Forelimb muscle (tissue), 1 donor: Measurements from ENCODE around the gene HES3. TPM values are rescaled to one million over a fixed set of nuclear protein-coding genes. Genes with fewer than 3 reads are reported as not detected.
A peak's percentile ranks its signal among the peaks of the same experiment; 100 is the strongest.

Source experiments
- DNase-seq: peaks from one replicate; pipeline ENCODE4 v3.0.0-alpha.2; 2013; ENCODE audit warnings: low read depth
- polyA plus RNA-seq: library from polyadenylated mRNA; unstranded; fragments of 120-200 nt; gene quantifications from one replicate; pipeline ENCODE4 v1.2.1, GENCODE V29; 2013; ENCODE audit not compliant: insufficient read length

HES3 gene, protein sequence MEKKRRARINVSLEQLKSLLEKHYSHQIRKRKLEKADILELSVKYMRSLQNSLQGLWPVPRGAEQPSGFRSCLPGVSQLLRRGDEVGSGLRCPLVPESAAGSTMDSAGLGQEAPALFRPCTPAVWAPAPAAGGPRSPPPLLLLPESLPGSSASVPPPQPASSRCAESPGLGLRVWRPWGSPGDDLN
- polyA plus RNA-seq = not detected

DNA sequence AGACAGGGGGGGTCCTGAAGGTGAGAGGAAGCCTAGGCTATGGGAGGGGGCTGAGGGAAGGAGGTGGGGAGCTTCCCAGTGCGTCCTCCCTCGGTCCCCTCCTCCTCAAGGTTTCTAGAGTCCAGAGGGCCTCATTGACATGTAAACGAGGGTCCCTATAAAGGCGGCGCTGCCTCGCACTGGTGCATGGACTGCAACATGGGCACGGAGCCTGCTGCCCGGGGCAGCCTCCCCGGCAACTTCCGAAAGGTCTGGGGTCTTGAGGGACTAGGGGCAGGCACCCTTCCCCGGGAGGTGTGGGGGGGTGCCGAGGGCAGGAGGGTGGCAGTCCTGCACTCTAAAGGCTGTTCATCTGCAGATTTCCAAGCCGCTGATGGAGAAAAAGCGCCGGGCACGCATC is at the start of gene HES3:
TSS of gene HES3 (plus strand) at position 187 of the 400 bp plus-strand sequence. CDS start at position 374, 187 bp downstream.
- no peak for DNase-seq

- no peak for DNase-seq
Measured at GRCh38 chr1:6197746-6198427, 46.1 kb upstream of the HES3 start.

GRCh38 chr1:6198646-6199297 is 45.2 kb upstream of the HES3 start:
- DNase-seq = no peak

GRCh38 chr1:6199298-6200187 is 44.4 kb upstream of the HES3 start, which contains the start of gene RPL22:
Gene RPL22, minus strand, starts transcription at chr1:6199595. Its CDS starts 22 bp downstream, at chr1:6199573.
- peak; percentile 98 for DNase-seq

DNA sequence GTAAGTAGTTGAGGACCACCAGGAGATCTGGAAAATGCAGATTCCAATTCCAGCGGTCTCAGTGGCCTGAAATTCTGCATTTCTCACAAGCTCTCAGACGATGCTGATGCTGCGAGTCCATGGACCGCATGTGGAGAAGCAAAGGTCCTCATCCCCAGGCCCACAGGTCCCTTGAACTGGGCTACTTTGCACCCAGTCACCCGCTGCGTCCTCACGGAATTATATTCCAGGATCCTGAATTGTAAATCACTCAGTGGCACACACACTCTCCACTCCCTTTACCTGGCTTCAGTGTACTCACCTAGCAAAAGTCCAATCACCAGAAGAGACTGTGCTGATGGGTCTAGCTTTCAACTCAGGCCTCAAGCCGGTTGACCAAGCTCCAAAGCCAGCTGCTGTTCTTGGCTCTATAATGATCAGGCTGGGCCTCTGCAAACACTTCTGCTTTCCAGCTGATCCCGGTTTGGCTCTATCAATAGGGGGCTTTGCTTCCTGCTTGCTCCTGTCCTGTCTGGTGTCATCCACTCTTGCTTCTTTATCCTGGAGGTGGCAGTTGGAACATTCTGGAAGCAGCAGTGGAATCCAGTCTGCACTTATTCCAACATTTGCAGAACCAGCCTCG is 43.7 kb upstream of the HES3 start:
- no peak for DNase-seq

- no peak for DNase-seq
Measured at GRCh38 chr1:6202256-6202655, 41.7 kb upstream of the HES3 start.

DNA sequence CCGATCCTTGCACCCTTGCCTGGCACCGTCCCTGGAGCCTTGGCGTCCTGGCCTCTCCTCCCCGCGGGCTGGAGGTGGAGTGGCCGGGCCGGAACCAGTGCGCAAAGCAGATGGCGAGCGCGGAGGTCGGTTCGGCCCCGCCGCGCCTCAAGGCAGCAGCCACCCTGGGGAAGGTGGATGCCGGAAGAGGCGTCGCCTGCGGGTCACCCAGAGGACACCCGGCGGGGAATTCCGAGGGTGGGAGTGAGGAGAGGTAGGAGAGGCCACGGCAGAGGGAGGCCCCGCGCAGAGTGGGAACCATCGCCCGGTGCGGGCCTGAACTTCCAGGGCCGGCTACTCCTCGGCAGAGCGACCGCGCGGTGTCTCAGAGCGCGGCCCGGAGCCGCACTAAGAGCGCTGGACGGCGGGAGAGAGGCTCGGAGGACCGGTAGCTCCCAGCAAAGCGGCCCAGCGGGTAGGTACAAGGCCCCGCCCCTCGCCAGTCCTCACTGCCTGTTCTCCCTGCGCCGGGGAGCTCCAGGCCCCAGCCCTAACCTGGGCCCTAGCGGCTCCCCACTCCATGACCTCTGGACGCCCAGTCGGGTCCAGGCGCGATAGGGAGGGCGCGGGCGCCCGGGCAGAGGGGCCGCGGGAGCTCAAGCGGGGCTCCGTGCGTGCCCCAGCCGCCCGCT is 38.0 kb upstream of the HES3 start, which contains the start of gene RNF207:
TSS of gene RNF207 (plus strand) at position 271 of the 671 bp plus-strand sequence. CDS start 417 bp downstream, outside the sequence.
- no peak for DNase-seq

DNA sequence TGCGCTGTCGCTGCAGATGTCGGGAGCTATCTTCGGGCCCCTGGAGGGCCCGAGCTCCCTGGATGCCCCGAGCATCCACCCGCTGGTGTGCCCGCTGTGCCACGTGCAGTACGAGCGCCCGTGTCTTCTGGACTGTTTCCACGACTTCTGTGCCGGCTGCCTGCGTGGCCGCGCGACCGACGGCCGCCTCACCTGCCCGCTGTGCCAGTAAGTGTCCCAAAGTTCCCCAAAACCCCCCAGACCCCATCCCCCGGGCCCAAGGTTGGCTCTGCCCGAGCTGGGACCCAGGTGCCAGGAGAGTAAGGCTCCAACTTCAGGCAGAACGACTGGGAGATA is 37.5 kb upstream of the HES3 start:
- DNase-seq = no peak

- DNase-seq = no peak
Measured at GRCh38 chr1:6207075-6207885, 36.7 kb upstream of the HES3 start.

DNA sequence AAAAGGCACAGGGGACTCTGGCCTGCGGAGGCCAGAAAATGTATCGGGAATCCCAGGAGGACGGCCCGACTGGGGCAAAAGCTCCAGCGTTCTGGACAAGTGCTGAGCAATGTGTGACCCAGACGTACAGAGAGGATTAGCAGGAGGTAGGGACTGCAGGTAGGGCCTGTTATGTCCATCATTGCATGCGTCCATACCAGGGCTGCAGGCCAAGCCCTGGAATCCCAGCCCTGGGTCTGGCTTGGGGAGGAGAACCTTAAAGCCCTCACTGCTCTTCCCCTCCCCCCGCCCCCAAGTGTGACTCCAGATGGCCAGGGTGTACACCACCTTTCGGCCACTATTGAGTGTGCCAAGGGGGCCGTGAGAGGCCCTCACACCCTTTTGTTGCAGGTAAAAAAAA is 36.1 kb upstream of the HES3 start:
- no peak for DNase-seq

- no peak for DNase-seq
Measured at GRCh38 chr1:6208723-6209660, 35.0 kb upstream of the HES3 start.

GRCh38 chr1:6209661-6210580 is 34.1 kb upstream of the HES3 start:
- no peak for DNase-seq

- no peak for DNase-seq
Measured at GRCh38 chr1:6210591-6211355, 33.2 kb upstream of the HES3 start.

GRCh38 chr1:6211731-6212130 is 32.2 kb upstream of the HES3 start:
- DNase-seq = no peak

DNA sequence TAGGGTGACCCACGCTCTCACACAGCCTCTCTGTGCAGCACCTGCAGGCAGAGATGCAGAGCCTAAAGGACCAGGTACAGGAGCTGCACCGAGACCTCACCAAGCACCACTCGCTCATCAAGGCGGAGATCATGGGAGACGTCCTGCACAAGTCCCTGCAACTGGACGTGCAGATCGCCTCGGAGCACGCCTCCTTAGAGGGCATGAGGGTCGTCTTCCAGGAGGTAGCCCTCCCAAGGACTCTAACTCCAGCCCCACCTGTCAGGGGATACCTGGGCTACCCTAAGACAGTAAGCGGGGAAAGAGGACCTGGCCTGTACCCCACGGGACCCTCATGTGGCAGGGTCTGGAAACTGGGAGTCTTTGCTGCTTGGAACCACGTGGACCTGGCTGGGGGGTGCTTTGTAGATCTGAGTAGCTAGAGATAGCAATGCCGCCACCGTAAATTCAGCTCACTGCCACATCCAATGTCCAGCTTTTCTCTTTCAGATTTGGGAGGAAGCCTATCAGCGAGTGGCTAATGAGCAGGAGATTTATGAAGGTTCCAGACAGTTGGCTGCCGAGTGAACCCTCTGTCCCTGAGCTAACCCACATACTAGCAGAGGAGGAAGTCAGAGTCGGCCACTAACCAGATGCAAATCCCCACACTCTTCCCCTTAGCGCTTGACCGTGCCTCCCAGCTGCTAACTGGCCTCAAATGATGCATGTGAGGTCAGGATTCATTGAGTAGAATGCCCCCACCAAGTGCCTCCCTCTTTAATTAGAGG is 31.6 kb upstream of the HES3 start:
- DNase-seq = no peak
